ENCODE data around the gene TCERG1L.
"Not testable (repeated sequence)": the region's sequence is repeated elsewhere in the genome, so short reads cannot be mapped to it uniquely, and the experiment has no call there.

TCERG1L gene

GRCh38 chr10:131246775-131247174, 64.7 kb downstream of the TCERG1L start:
- DNase-seq, result no peak

- DNase-seq, result no peak
Measured at GRCh38 chr10:131246089-131246488, 65.4 kb downstream of the TCERG1L start.

GRCh38 chr10:131245475-131246059, 66.0 kb downstream of the TCERG1L start:
- no peak for DNase-seq

GRCh38 chr10:131244836-131245235, 66.7 kb downstream of the TCERG1L start:
- DNase-seq, result no peak

- DNase-seq, result no peak
Measured at GRCh38 chr10:131243076-131243475, 68.4 kb downstream of the TCERG1L start.

GRCh38 chr10:131242007-131242406, 69.5 kb downstream of the TCERG1L start:
- DNase-seq, result no peak

- DNase-seq, result no peak
Measured at GRCh38 chr10:131240691-131241090, 70.8 kb downstream of the TCERG1L start.

- DNase-seq, result no peak
Measured at GRCh38 chr10:131239926-131240325, 71.6 kb downstream of the TCERG1L start.

- no peak for DNase-seq
Measured at GRCh38 chr10:131239450-131239849, 72.1 kb downstream of the TCERG1L start.

GRCh38 chr10:131238669-131239280, 72.7 kb downstream of the TCERG1L start:
- DNase-seq, result no peak

- no peak for DNase-seq
Measured at GRCh38 chr10:131237991-131238651, 73.4 kb downstream of the TCERG1L start.

GRCh38 chr10:131234606-131235005, 76.9 kb downstream of the TCERG1L start:
- DNase-seq, result not testable (repeated sequence)

- DNase-seq, result no peak
Measured at GRCh38 chr10:131233611-131234258, 77.8 kb downstream of the TCERG1L start.

GRCh38 chr10:131231965-131232541, 79.5 kb downstream of the TCERG1L start:
- no peak for DNase-seq

- no peak for DNase-seq
Measured at GRCh38 chr10:131231323-131231964, 80.1 kb downstream of the TCERG1L start.

GRCh38 chr10:131230641-131231322, 80.7 kb downstream of the TCERG1L start:
- DNase-seq, result no peak

GRCh38 chr10:131230166-131230565, 81.4 kb downstream of the TCERG1L start:
- DNase-seq, result no peak

- DNase-seq, result no peak
Measured at GRCh38 chr10:131227163-131227740, 84.3 kb downstream of the TCERG1L start.

- DNase-seq, result no peak
Measured at GRCh38 chr10:131226446-131227162, 84.9 kb downstream of the TCERG1L start.

- DNase-seq, result no peak
Measured at GRCh38 chr10:131224106-131224505, 87.4 kb downstream of the TCERG1L start.

GRCh38 chr10:131223422-131223821, 88.1 kb downstream of the TCERG1L start:
- DNase-seq, result no peak
